GM12878 (cell line): ENCODE measurements around the gene ATCAY. TPM values are rescaled to one million over a fixed set of nuclear protein-coding genes. Genes with fewer than 3 reads are reported as not detected.
"Not testable (repeated sequence)": the region's sequence is repeated elsewhere in the genome, so short reads cannot be mapped to it uniquely, and the experiment has no call there.

ENCODE experiments used
- ATAC-seq: fragments of 200-7000 bp; cut with Tn5 transposase; 3 replicates; pipeline ENCODE4 v1.9.1; 2020; ENCODE audit warnings: mild to moderate bottlenecking, moderate library complexity
- BruUV-seq: library from RNA; stranded (reverse); fragments of 400-500 nt; replicated peaks from 2 replicates; lab custom pipeline; 2021; lab: Mats Ljungman, UMichigan
- CTCF ChIA-PET: fragments of 300-600 bp; sonication (Branson Sonifier 250); formaldehyde crosslinking; extraction: SDS; loops from one replicate; lab custom pipeline; 2021; ENCODE audit warnings: inconsistent platforms; lab: Yijun Ruan, JAX
- POLR2A ChIA-PET: fragments of 350-600 bp; formaldehyde crosslinking; extraction: SDS; loops from one replicate; lab custom pipeline; 2021; ENCODE audit warnings: inconsistent platforms; lab: Charles Lee
- RAD21 ChIA-PET: fragments of 300-600 bp; sonication (Branson Sonifier 250); formaldehyde crosslinking; loops from one replicate; lab custom pipeline; 2023; ENCODE audit warnings: antibody characterized with exemption; ENCODE audit not compliant: unreplicated experiment; lab: Charles Lee
- SMC1A ChIA-PET: fragments of 300-600 bp; sonication (Branson Sonifier 250); formaldehyde crosslinking; loops from one replicate; lab custom pipeline; 2023; ENCODE audit not compliant: unreplicated experiment, uncharacterized antibody; lab: Charles Lee
- DNase-seq: peaks from one replicate; pipeline ENCODE4 v3.0.0-alpha.2; 2011; ENCODE audit warnings: low read depth, low spot score
- FAIRE-seq: peaks from 3 replicates; lab custom pipeline; 2011; peaks lifted over from hg19 to GRCh38; lab: Jason Lieb, UNC
- H2AFZ ChIP-seq: 2 replicates; pipeline ENCODE4 v1.6.0; 2011; ENCODE audit warnings: low read depth, low read length, control low read depth; ENCODE audit not compliant: control insufficient read depth
- H3K27ac ChIP-seq: 2 replicates; pipeline ENCODE4 v1.5.1; 2011; ENCODE audit warnings: control low read depth; ENCODE audit not compliant: control insufficient read depth, insufficient read depth
- H3K27me3 ChIP-seq, 2 experiments: replicated peaks in 1 of 2; 2 replicates each; pipeline versions ENCODE4 v1.6.0 to v1.6.1; 2011; ENCODE audit warnings: low read length in 1 of 2; ENCODE audit not compliant: control insufficient read depth in 2 of 2, insufficient read depth in 2 of 2
- H3K36me3 ChIP-seq, 2 experiments: 2 replicates each; pipeline ENCODE4 v1.5.1; 2011; ENCODE audit warnings: low read length in 1 of 2; ENCODE audit not compliant: control insufficient read depth in 2 of 2, insufficient read depth in 2 of 2
- H3K4me1 ChIP-seq: 2 replicates; pipeline ENCODE4 v1.6.1; 2011; ENCODE audit warnings: mild to moderate bottlenecking, low read length, moderate library complexity, mixed read lengths; ENCODE audit not compliant: control insufficient read depth, insufficient read depth
- H3K4me2 ChIP-seq: 2 replicates; pipeline ENCODE4 v1.6.0; 2011; ENCODE audit warnings: control low read depth; ENCODE audit not compliant: control insufficient read depth, insufficient read depth
- H3K4me3 ChIP-seq: fragments of 200-600 bp; sonication (generic); 2 replicates; pipeline ENCODE4 v1.5.1; 2016
- H3K79me2 ChIP-seq: 2 replicates; pipeline ENCODE4 v1.6.0; 2011; ENCODE audit warnings: low read length; ENCODE audit not compliant: control insufficient read depth, insufficient read depth
- H3K9ac ChIP-seq: 2 replicates; pipeline ENCODE4 v1.8.0; 2011; ENCODE audit warnings: low read length, control low read depth, mixed read lengths; ENCODE audit not compliant: control insufficient read depth, insufficient read depth
- H3K9me3 ChIP-seq: replicated peaks from 3 replicates; pipeline ENCODE4 v1.5.1; 2011; ENCODE audit warnings: mild to moderate bottlenecking, low read length; ENCODE audit not compliant: control insufficient read depth, insufficient read depth
- H4K20me1 ChIP-seq: 2 replicates; pipeline ENCODE4 v1.6.0; 2011; ENCODE audit not compliant: control insufficient read depth, insufficient read depth
- CHD2 ChIP-seq: IDR thresholded peaks from 2 replicates; pipeline ENCODE4 v1.6.1; 2011; ENCODE audit warnings: low read depth, low read length, improper control_type of control experiment, borderline replicate concordance
- IKZF2 ChIP-seq, 2 experiments: fragments of 450-650 bp; IDR thresholded peaks; 2 replicates each; pipeline ENCODE4 v1.6.1; 2017; ENCODE audit warnings: mild to moderate bottlenecking in 2 of 2, moderate library complexity in 2 of 2
- RB1 ChIP-seq: fragments of 450-650 bp; formaldehyde crosslinking; IDR thresholded peaks from 2 replicates; pipeline ENCODE4 v1.6.1; 2017; ENCODE audit warnings: mild to moderate bottlenecking, borderline replicate concordance
- SP1 ChIP-seq: IDR thresholded peaks from one replicate; pipeline ENCODE4 v1.6.1; 2011; ENCODE audit warnings: low read depth, low read length
- SPI1 ChIP-seq: IDR thresholded peaks from 2 replicates; pipeline ENCODE4 v1.6.1; 2011; ENCODE audit warnings: low read depth, mild to moderate bottlenecking, low read length, moderate library complexity, borderline replicate concordance; ENCODE audit not compliant: insufficient read depth
- STAT1 ChIP-seq: fragments of 450-650 bp; conservative IDR thresholded peaks from 2 replicates; pipeline ENCODE4 v1.6.1; 2014; ENCODE audit warnings: antibody characterized with exemption, mild to moderate bottlenecking
- ZNF24 ChIP-seq: fragments of 450-650 bp; IDR thresholded peaks from 2 replicates; pipeline ENCODE4 v1.6.1; 2017; ENCODE audit warnings: antibody characterized with exemption, mild to moderate bottlenecking
- WGBS: methylation state at CpG from one replicate; pipeline ENCODE4 v1.1.6; 2016; ENCODE audit warnings: low lambda C conversion rate; ENCODE audit not compliant: insufficient replicate concordance, insufficient coverage; ENCODE audit errors: missing lambda C conversion rate; 5-methylcytosine and 5-hydroxymethylcytosine counted together
- in situ Hi-C: fragments of 300-500 bp; cut with MboI; formaldehyde crosslinking; loops from 9 replicates; pipeline ENCODE4 v1.14.3; 2018; ENCODE audit warnings: mixed read lengths
- intact Hi-C: fragments of 100-400 bp; cut with micrococcal nuclease; formaldehyde crosslinking; loops from one replicate; pipeline ENCODE4 v1.14.2; 2022; ENCODE audit not compliant: unreplicated experiment
- polyA plus RNA-seq, 11 experiments: library from polyadenylated mRNA; depleted of rRNA in 4 of 11; unstranded in 6 of 11; stranded (reverse) in 5 of 11; fragments of >200 nt; fragmentation: Nextera tagmentation in 4 of 11; fragmentation: Illumina TruSeq in 1 of 11; extraction: Ambion mirVana in 4 of 11; extraction: Trizol in 1 of 11; gene quantifications; 1 replicate in 1 of 11; 2 replicates in 10 of 11; pipeline versions ENCODE4 v1.2.1 to v1.2.3, GENCODE V29; 2011 to 2016; ENCODE audit warnings: inconsistent platforms in 2 of 11, missing spikeins in 2 of 11, low read depth in 1 of 11
- total RNA-seq, 4 experiments: library from RNA; depleted of rRNA in 3 of 4; stranded (reverse); fragments of >200 nt in 3 of 4; fragmentation: Illumina TruSeq in 1 of 4; extraction: Trizol in 1 of 4; gene quantifications; 2 replicates each; pipeline versions ENCODE4 v1.2.1 to v1.2.3, GENCODE V29; 2013 to 2021
- TF ChIP-seq, protein P1 (sequence below): IDR thresholded peaks from 2 replicates; pipeline ENCODE4 v1.6.1; 2011; ENCODE audit warnings: mild to moderate bottlenecking, low read depth, low read length, moderate library complexity; ENCODE audit not compliant: insufficient replicate concordance
- TF ChIP-seq, protein P2 (sequence below): fragments of 450-650 bp; IDR thresholded peaks from 2 replicates; pipeline ENCODE4 v1.6.1; 2018; ENCODE audit warnings: borderline replicate concordance, mild to moderate bottlenecking; ENCODE audit not compliant: partially characterized antibody

Gene ATCAY
- total and polyA plus RNA-seq, 10 of the 15 experiments (the other 5 are each of a cell fraction or from before 2014, with no cell fraction given), result under 0.01 to 0.04 (median 0.02) TPM; not detected in 4

DNA sequence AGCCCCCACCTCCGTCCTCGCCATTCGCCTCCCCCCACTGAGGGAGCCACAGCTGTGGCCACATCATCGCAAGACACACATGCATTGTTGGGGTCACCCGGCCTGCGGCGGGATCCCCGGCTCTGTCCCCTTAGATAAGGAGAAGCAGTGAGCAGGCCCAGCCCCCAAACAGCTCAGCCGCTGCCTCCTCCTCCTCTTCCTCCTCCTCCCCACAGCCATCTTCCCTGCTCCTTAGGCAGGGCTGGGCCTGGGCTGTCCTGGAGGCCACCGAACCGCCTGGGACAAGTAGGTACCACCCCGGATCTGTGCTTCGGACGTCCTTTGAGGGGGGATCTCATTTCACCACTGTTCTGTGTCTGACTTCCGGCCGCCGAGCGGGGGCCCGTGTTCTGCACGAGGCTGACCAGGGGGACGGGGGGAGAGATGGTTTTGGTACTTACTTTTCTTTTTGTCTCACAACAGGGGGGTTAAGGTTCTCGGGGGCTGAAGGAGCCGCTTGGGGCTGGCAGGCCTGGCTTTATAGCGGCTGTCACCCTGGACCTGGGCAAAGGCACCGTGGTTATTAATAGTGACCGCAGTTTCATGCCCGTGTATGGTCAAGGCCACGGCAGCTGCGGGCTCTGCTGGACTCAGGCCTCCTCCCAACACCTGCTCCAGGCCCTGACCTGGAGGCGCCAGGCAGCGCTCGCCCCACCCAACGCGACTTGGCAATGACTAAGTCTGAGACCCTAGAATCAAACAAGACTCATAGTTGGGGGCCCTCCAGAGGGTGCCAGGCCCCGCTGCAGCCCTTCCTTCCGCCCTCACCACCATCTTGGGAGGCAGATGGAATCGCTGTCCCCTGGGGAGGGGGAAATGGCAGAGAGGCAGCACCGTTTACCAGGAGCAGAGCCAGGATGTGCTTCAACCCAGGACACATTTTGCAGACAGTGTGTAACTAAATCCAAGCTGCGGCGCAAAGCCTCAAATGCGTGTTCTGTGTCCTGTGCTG is 70.7 kb downstream of the ATCAY start (continued):
- TF ChIP-seq, protein P1, sequence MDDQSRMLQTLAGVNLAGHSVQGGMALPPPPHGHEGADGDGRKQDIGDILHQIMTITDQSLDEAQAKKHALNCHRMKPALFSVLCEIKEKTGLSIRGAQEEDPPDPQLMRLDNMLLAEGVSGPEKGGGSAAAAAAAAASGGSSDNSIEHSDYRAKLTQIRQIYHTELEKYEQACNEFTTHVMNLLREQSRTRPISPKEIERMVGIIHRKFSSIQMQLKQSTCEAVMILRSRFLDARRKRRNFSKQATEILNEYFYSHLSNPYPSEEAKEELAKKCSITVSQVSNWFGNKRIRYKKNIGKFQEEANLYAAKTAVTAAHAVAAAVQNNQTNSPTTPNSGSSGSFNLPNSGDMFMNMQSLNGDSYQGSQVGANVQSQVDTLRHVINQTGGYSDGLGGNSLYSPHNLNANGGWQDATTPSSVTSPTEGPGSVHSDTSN, result no peak
- TF ChIP-seq STAT1 (no peak), CHD2 (no peak), SP1 (no peak), ZNF24 (no peak), RB1 (no peak), IKZF2 (IDR thresholded peaks at IDR 0.05) (no peak), SPI1 (no peak)
- TF ChIP-seq, protein P2, sequence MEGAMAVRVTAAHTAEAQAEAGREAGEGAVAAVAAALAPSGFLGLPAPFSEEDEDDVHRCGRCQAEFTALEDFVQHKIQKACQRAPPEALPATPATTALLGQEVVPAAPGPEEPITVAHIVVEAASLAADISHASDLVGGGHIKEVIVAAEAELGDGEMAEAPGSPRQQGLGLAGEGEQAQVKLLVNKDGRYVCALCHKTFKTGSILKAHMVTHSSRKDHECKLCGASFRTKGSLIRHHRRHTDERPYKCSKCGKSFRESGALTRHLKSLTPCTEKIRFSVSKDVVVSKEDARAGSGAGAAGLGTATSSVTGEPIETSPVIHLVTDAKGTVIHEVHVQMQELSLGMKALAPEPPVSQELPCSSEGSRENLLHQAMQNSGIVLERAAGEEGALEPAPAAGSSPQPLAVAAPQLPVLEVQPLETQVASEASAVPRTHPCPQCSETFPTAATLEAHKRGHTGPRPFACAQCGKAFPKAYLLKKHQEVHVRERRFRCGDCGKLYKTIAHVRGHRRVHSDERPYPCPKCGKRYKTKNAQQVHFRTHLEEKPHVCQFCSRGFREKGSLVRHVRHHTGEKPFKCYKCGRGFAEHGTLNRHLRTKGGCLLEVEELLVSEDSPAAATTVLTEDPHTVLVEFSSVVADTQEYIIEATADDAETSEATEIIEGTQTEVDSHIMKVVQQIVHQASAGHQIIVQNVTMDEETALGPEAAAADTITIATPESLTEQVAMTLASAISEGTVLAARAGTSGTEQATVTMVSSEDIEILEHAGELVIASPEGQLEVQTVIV, result no peak
- TF ChIP-seq, all 136 proteins: peak for 0

DNA sequence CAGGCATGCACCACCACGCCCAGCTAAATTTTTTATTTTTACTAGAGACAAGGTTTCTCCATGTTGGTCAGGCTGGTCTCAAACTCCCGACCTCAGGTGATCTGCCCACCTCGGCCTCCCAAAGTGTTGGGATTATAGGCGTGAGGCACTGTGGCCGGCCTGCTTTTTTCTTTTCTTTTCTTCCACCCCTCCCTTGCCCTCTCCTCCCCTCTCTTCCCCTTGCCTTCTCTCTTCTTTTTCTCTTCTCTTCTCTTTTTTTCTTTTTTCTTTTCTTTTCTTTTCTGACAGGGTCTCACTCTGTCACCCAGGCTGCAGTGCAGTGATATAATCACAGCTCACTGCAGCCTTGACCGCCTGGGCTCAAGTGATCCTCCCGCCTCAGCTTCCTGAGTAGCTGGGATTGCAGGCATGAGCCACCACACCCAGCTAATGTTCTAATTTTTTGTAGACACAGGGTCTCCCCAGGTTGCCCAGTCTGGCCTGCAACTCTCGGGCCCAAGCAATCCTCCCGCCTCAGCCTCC is 72.3 kb downstream of the ATCAY start:
- POLR2A ChIA-PET, DNase-seq, ATAC-seq, H2AFZ ChIP-seq, H3K9me3 ChIP-seq, H4K20me1 ChIP-seq, BruUV-seq, intact Hi-C loops, H3K79me2 ChIP-seq, H3K9ac ChIP-seq, CTCF ChIA-PET, H3K36me3 ChIP-seq, H3K4me2 ChIP-seq, H3K27ac ChIP-seq, H3K4me3 ChIP-seq, in situ Hi-C loops, SMC1A ChIA-PET, H3K27me3 ChIP-seq, H3K4me1 ChIP-seq, FAIRE-seq: not testable (repeated sequence)
- RAD21 ChIA-PET, result interaction anchor here (0.6 kb wide), 1 partner anchor 194 kb away, joined by 3 read pairs; no protein-coding TSS in a partner anchor
- 89% methylated on average over 9 of the region's 9 CpGs for WGBS
